ENCODE data around the gene NADSYN1.

DNA sequence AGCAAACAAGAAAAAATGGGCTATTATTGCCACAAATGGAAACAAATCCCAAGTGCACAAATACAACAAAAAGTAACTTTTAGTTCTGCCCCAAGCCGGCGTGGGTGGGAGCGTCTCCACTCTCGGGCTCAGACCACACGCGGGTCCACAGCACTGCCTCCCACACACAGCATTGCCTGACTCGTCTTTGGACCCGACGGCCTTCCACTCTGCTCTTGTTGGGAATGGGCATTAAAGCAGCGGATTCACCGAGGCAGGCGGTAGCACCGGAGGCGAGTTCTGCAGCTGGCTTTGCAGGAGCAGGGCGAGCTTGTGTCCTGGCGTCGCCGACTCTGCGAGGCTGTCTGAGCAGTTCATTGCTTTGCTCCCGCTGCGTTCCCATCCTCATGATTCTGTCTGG lies 23.0 kb downstream of the NADSYN1 start:
- TF ChIP-seq, protein P1, sequence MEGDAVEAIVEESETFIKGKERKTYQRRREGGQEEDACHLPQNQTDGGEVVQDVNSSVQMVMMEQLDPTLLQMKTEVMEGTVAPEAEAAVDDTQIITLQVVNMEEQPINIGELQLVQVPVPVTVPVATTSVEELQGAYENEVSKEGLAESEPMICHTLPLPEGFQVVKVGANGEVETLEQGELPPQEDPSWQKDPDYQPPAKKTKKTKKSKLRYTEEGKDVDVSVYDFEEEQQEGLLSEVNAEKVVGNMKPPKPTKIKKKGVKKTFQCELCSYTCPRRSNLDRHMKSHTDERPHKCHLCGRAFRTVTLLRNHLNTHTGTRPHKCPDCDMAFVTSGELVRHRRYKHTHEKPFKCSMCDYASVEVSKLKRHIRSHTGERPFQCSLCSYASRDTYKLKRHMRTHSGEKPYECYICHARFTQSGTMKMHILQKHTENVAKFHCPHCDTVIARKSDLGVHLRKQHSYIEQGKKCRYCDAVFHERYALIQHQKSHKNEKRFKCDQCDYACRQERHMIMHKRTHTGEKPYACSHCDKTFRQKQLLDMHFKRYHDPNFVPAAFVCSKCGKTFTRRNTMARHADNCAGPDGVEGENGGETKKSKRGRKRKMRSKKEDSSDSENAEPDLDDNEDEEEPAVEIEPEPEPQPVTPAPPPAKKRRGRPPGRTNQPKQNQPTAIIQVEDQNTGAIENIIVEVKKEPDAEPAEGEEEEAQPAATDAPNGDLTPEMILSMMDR (IDR thresholded peaks at IDR 0.05): no peak
- TF ChIP-seq EP300 (IDR thresholded peaks at IDR 0.05; ENCODE audit: low read depth): no peak
- no peak for TF ChIP-seq POLR2AphosphoS5 (IDR thresholded peaks at IDR 0.05)
- TF ChIP-seq POLR2A (IDR thresholded peaks at IDR 0.05): no peak

All from transverse colon (tissue), 4 donors.